ENCODE results near the gene SLC19A1.

GRCh38 chr21:45484318-45484717, 57.9 kb downstream of the SLC19A1 start:
- no peak for TF ChIP-seq CTCF (IDR thresholded peaks at IDR 0.05; ENCODE audit: low read length)
- no peak for TF ChIP-seq EZH2phosphoT487 (IDR thresholded peaks at IDR 0.05; ENCODE audit: low read length)
- no peak for TF ChIP-seq EZH2 (optimal IDR thresholded peaks at IDR 0.05; ENCODE audit: low read depth, low read length)

All from MM.1S (cell line).